Measurements from ENCODE around the gene LSM10.

Gene LSM10

GRCh38 chr1:36408479-36408878 lies 10.8 kb upstream of the LSM10 start:
- DNase-seq (ENCODE audit: low read depth): no peak

GRCh38 chr1:36406440-36406839 lies 8.7 kb upstream of the LSM10 start:
- no peak for DNase-seq (ENCODE audit: low read depth)

GRCh38 chr1:36402504-36402890 lies 4.8 kb upstream of the LSM10 start:
- DNase-seq (ENCODE audit: low read depth): no peak

- DNase-seq (ENCODE audit: low read depth): no peak
Measured at GRCh38 chr1:36401602-36402503, 4.1 kb upstream of the LSM10 start.

GRCh38 chr1:36400825-36401601 lies 3.3 kb upstream of the LSM10 start:
- peak; percentile 90 for DNase-seq (ENCODE audit: low read depth)

GRCh38 chr1:36400514-36400824 lies 2.8 kb upstream of the LSM10 start:
- no peak for DNase-seq (ENCODE audit: low read depth)

- no peak for DNase-seq (ENCODE audit: low read depth)
Measured at GRCh38 chr1:36398370-36398977, 766 bp upstream of the LSM10 start.

- DNase-seq (ENCODE audit: low read depth): no peak
Measured at GRCh38 chr1:36397083-36397377, 678 bp downstream of the LSM10 start.

- no peak for DNase-seq (ENCODE audit: low read depth)
Measured at GRCh38 chr1:36396359-36396758, 1.3 kb downstream of the LSM10 start.

GRCh38 chr1:36393686-36394085 lies 4.0 kb downstream of the LSM10 start:
- no peak for DNase-seq (ENCODE audit: low read depth)

GRCh38 chr1:36392836-36393235 lies 4.9 kb downstream of the LSM10 start:
- no peak for DNase-seq (ENCODE audit: low read depth)

GRCh38 chr1:36391271-36391670 lies 6.4 kb downstream of the LSM10 start:
- DNase-seq (ENCODE audit: low read depth): no peak

GRCh38 chr1:36390411-36390810 lies 7.3 kb downstream of the LSM10 start:
- DNase-seq (ENCODE audit: low read depth): no peak

- DNase-seq (ENCODE audit: low read depth): no peak
Measured at GRCh38 chr1:36389999-36390398, 7.7 kb downstream of the LSM10 start.

GRCh38 chr1:36389261-36389660 lies 8.4 kb downstream of the LSM10 start:
- DNase-seq (ENCODE audit: low read depth): no peak

GRCh38 chr1:36387141-36387949 lies 10.4 kb downstream of the LSM10 start:
- DNase-seq (ENCODE audit: low read depth): peak; percentile 73

GRCh38 chr1:36386265-36387140 lies 11.2 kb downstream of the LSM10 start:
- DNase-seq (ENCODE audit: low read depth): peak; percentile 100

- peak; percentile 99 for DNase-seq (ENCODE audit: low read depth)
Measured at GRCh38 chr1:36385410-36386264, 12.1 kb downstream of the LSM10 start, which contains the start of gene STK40. Gene STK40, minus strand, starts transcription at chr1:36385924. Its CDS starts 24,592 bp downstream, at chr1:36361332.

GRCh38 chr1:36384542-36385409 lies 12.9 kb downstream of the LSM10 start:
- no peak for DNase-seq (ENCODE audit: low read depth)
